Measurements from ENCODE around the gene PCDH12. TPM values are rescaled to one million over a fixed set of nuclear protein-coding genes. Genes with fewer than 3 reads are reported as not detected.

The PCDH12 gene
- total RNA-seq, 1 donor from 2014 or later: not detected

GRCh38 chr5:141954194-141954593 is 3.8 kb downstream of the PCDH12 start:
- H3K4me2 ChIP-seq: no peak overlapping the region
- Mint-ChIP-seq H3K4me1 (peaks cover 28% of the 10 kb centered on the region), H3K4me3 (no peak overlapping the region), H3K27me3 (ENCODE audit: insufficient read depth, low read depth) (peaks cover 4% of the 10 kb centered on the region), H3K36me3 (no peaks in the 10 kb centered on the region), H3K27ac (no peak overlapping the region), H3K9me3 (no peaks in the 10 kb centered on the region)
- H3K79me2 ChIP-seq (ENCODE audit: low read depth): no peaks in the 10 kb centered on the region
- no peaks in the 10 kb centered on the region for H4K20me1 ChIP-seq (ENCODE audit: low read depth)
- no peaks in the 10 kb centered on the region for H3F3A ChIP-seq (ENCODE audit: low read depth)
- no peaks in the 10 kb centered on the region for H3K9me3 ChIP-seq (ENCODE audit: low read depth)
- no peak for DNase-seq (ENCODE audit: low spot score)
- no peak overlapping the region for H3K4me3 ChIP-seq
- H3K27ac ChIP-seq: no peak overlapping the region
- no peak overlapping the region for H2AFZ ChIP-seq (replicated peaks)
- H3K36me3 ChIP-seq: no peaks in the 10 kb centered on the region
- no peak overlapping the region for H3K9ac ChIP-seq
- TF ChIP-seq CTCF (IDR thresholded peaks at IDR 0.05) (no peak), EZH2 (IDR thresholded peaks at IDR 0.05) (no peak), EZH2phosphoT487 (IDR thresholded peaks at IDR 0.05) (no peak)
- H3K4me1 ChIP-seq: no peaks in the 10 kb centered on the region
- H3K27me3 ChIP-seq: no peaks in the 10 kb centered on the region

- TF ChIP-seq EZH2phosphoT487 (IDR thresholded peaks at IDR 0.05) (no peak), EZH2 (IDR thresholded peaks at IDR 0.05) (no peak)
- no peaks in the 10 kb centered on the region for H3K4me1 ChIP-seq
- no peak overlapping the region for H3K9ac ChIP-seq
- Mint-ChIP-seq H3K27ac (no peak overlapping the region), H3K4me1 (peaks cover 24% of the 10 kb centered on the region), H3K36me3 (no peaks in the 10 kb centered on the region), H3K27me3 (ENCODE audit: insufficient read depth, low read depth) (peaks cover 4% of the 10 kb centered on the region), H3K9me3 (no peaks in the 10 kb centered on the region), H3K4me3 (no peak overlapping the region)
- H3K4me2 ChIP-seq: no peak overlapping the region
- H4K20me1 ChIP-seq (ENCODE audit: low read depth): no peaks in the 10 kb centered on the region
- H3K36me3 ChIP-seq: no peaks in the 10 kb centered on the region
- H3F3A ChIP-seq (ENCODE audit: low read depth): no peaks in the 10 kb centered on the region
- no peaks in the 10 kb centered on the region for H3K27me3 ChIP-seq
- H3K9me3 ChIP-seq (ENCODE audit: low read depth): no peaks in the 10 kb centered on the region
- no peaks in the 10 kb centered on the region for H3K79me2 ChIP-seq (ENCODE audit: low read depth)
- no peak overlapping the region for H3K4me3 ChIP-seq
- no peak overlapping the region for H2AFZ ChIP-seq (replicated peaks)
- DNase-seq (ENCODE audit: low spot score): no peak
- H3K27ac ChIP-seq: no peak overlapping the region
These were observed 6.0 kb downstream of the PCDH12 start for GRCh38 chr5:141952020-141952419.

DNA sequence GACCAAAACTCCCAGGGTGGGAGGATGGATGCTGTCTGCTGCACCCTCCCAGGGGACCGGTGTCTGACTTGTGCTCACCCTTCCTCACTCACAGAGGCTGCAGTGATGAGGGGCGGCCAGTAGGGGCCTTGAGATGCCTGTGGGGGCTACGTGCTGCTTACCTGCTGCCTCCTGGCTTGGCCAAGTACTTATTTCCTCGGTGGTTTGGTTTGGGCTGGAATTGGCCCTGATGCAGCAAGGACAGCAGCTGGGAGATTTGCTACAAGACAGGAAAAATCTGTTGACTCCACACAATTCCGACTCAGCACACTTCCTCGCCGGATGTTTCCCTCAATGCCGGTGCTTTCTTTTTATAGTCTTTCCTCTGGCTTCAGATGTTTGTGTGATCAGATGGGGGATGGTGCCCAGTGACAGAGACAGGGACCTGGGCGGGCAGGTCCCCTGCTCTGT is 6.6 kb downstream of the PCDH12 start:
- peak overlapping the region; percentile 55 for H3K27ac Mint-ChIP-seq
- Histone ChIP-seq H3K36me3 (no peaks in the 10 kb centered on the region), H3K9me3 (ENCODE audit: low read depth) (no peaks in the 10 kb centered on the region), H3K4me2 (no peak overlapping the region), H3K79me2 (ENCODE audit: low read depth) (no peaks in the 10 kb centered on the region), H3K27ac (no peak overlapping the region), H3K4me1 (no peaks in the 10 kb centered on the region), H3F3A (ENCODE audit: low read depth) (no peaks in the 10 kb centered on the region), H4K20me1 (ENCODE audit: low read depth) (no peaks in the 10 kb centered on the region), H3K4me3 (no peak overlapping the region), H3K9ac (no peak overlapping the region), H2AFZ (replicated peaks) (no peak overlapping the region), H3K27me3 (no peaks in the 10 kb centered on the region)
- DNase-seq (ENCODE audit: low spot score): peak; percentile 64
- H3K9me3 Mint-ChIP-seq: no peaks in the 10 kb centered on the region
- H3K36me3 Mint-ChIP-seq: no peaks in the 10 kb centered on the region
- H3K27me3 Mint-ChIP-seq (ENCODE audit: insufficient read depth, low read depth): peaks cover 4% of the 10 kb centered on the region
- peak; percentile 72 for TF ChIP-seq CTCF (IDR thresholded peaks at IDR 0.05)
- TF ChIP-seq EZH2 (IDR thresholded peaks at IDR 0.05): no peak
- no peak overlapping the region for H3K4me3 Mint-ChIP-seq
- peaks cover 24% of the 10 kb centered on the region for H3K4me1 Mint-ChIP-seq

- H3K27me3 Mint-ChIP-seq (ENCODE audit: insufficient read depth, low read depth): peaks cover 4% of the 10 kb centered on the region
- Histone ChIP-seq H3K4me3 (no peak overlapping the region), H3F3A (ENCODE audit: low read depth) (no peaks in the 10 kb centered on the region), H3K9me3 (ENCODE audit: low read depth) (no peaks in the 10 kb centered on the region), H2AFZ (replicated peaks) (no peak overlapping the region), H3K4me2 (no peak overlapping the region), H3K9ac (no peak overlapping the region), H3K79me2 (ENCODE audit: low read depth) (no peaks in the 10 kb centered on the region), H3K36me3 (no peaks in the 10 kb centered on the region), H4K20me1 (ENCODE audit: low read depth) (no peaks in the 10 kb centered on the region), H3K27ac (no peak overlapping the region), H3K27me3 (no peaks in the 10 kb centered on the region), H3K4me1 (peaks cover 5% of the 10 kb centered on the region)
- no peaks in the 10 kb centered on the region for H3K9me3 Mint-ChIP-seq
- H3K4me3 Mint-ChIP-seq: no peak overlapping the region
- DNase-seq (ENCODE audit: low spot score): no peak
- H3K36me3 Mint-ChIP-seq: no peaks in the 10 kb centered on the region
- no peak for TF ChIP-seq EZH2 (IDR thresholded peaks at IDR 0.05)
- no peak for TF ChIP-seq CTCF (IDR thresholded peaks at IDR 0.05)
- no peak for TF ChIP-seq EZH2phosphoT487 (IDR thresholded peaks at IDR 0.05)
- H3K27ac Mint-ChIP-seq: no peak overlapping the region
- peaks cover 25% of the 10 kb centered on the region for H3K4me1 Mint-ChIP-seq
These were observed 7.6 kb downstream of the PCDH12 start for GRCh38 chr5:141950207-141951005.

Measured in neural progenitor cell (in vitro differentiated cells).